Measurements from ENCODE around the gene SPRR2G. TPM values are rescaled to one million over a fixed set of nuclear protein-coding genes. Genes with fewer than 3 reads are reported as not detected.
"Not testable (repeated sequence)": the region's sequence is repeated elsewhere in the genome, so short reads cannot be mapped to it uniquely, and the experiment has no call there.

Gene SPRR2G
- not detected for total RNA-seq (2021; fragmentation: NEBNext Ultra II Directional; extraction: Animal tissue kit (Norgen Biotek cat#: 25700))
- long read RNA-seq, result 0 reads

- TF ChIP-seq CTCF (IDR thresholded peaks at IDR 0.05), result no peak
- Mint-ChIP-seq H3K4me3 (no peak within 1 kb of the TSS), H3K36me3 (ENCODE audit: low read depth) (no peaks in the 10 kb centered on the region), H3K9me3 (no peaks in the 10 kb centered on the region), H3K27me3 (ENCODE audit: insufficient read depth) (peaks cover 2% of the 10 kb centered on the region), H3K4me1 (ENCODE audit: low read depth) (no peaks in the 10 kb centered on the region), H3K27ac (no peak within 1 kb of the TSS)
- no peak for DNase-seq
Observed at GRCh38 chr1:153150846-153151245, at the start of gene SPRR2G. Gene SPRR2G (minus strand): TSS chr1:153150890. CDS start chr1:153150110, 780 bp downstream.

GRCh38 chr1:153195216-153195615 lies 44.5 kb upstream of the SPRR2G start:
- TF ChIP-seq CTCF (IDR thresholded peaks at IDR 0.05), result no peak

GRCh38 chr1:153194331-153195050 lies 43.8 kb upstream of the SPRR2G start:
- Mint-ChIP-seq H3K9me3 (0 out of 2 replicates have a peak, but pooled peaks cover 4% of the 10 kb centered on the region), H3K4me1 (ENCODE audit: low read depth) (no peaks in the 10 kb centered on the region), H3K27ac (no peak overlapping the region), H3K27me3 (ENCODE audit: insufficient read depth) (peaks cover 8% of the 10 kb centered on the region), H3K4me3 (no peak overlapping the region), H3K36me3 (ENCODE audit: low read depth) (no peaks in the 10 kb centered on the region)
- no peak for TF ChIP-seq CTCF (IDR thresholded peaks at IDR 0.05)
- DNase-seq, result no peak

More at GRCh38 chr1:153195216-153195615, 44.5 kb upstream of the SPRR2G start:
- H3K4me1 Mint-ChIP-seq (ENCODE audit: low read depth), result no peaks in the 10 kb centered on the region
- 0 out of 2 replicates have a peak, but pooled peaks cover 4% of the 10 kb centered on the region for H3K9me3 Mint-ChIP-seq
- DNase-seq, result no peak
- H3K27me3 Mint-ChIP-seq (ENCODE audit: insufficient read depth), result peaks cover 8% of the 10 kb centered on the region
- no peak overlapping the region for H3K4me3 Mint-ChIP-seq
- no peak overlapping the region for H3K27ac Mint-ChIP-seq
- no peaks in the 10 kb centered on the region for H3K36me3 Mint-ChIP-seq (ENCODE audit: low read depth)

GRCh38 chr1:153192697-153193096 lies 42.0 kb upstream of the SPRR2G start:
- no peaks in the 10 kb centered on the region for H3K4me1 Mint-ChIP-seq (ENCODE audit: low read depth)
- H3K27ac Mint-ChIP-seq, result no peak overlapping the region
- TF ChIP-seq CTCF (IDR thresholded peaks at IDR 0.05), result no peak

GRCh38 chr1:153190373-153190772 lies 39.7 kb upstream of the SPRR2G start:
- Mint-ChIP-seq H3K9me3 (0 out of 2 replicates have a peak, but pooled peaks cover 11% of the 10 kb centered on the region), H3K4me1 (ENCODE audit: low read depth) (no peaks in the 10 kb centered on the region), H3K36me3 (ENCODE audit: low read depth) (no peaks in the 10 kb centered on the region), H3K27me3 (ENCODE audit: insufficient read depth) (peaks cover 4% of the 10 kb centered on the region; the same call in 1 of the 2 replicates), H3K4me3 (no peak overlapping the region), H3K27ac (no peak overlapping the region)
- peak; percentile 34; the same call in 1 of the 2 replicates for TF ChIP-seq CTCF (IDR thresholded peaks at IDR 0.05)
- DNase-seq, result no peak

More at GRCh38 chr1:153192697-153193096, 42.0 kb upstream of the SPRR2G start:
- Mint-ChIP-seq H3K27me3 (ENCODE audit: insufficient read depth) (peaks cover 6% of the 10 kb centered on the region; the same call in 1 of the 2 replicates), H3K36me3 (ENCODE audit: low read depth) (no peaks in the 10 kb centered on the region), H3K9me3 (0 out of 2 replicates have a peak, but pooled peaks cover 4% of the 10 kb centered on the region), H3K4me3 (no peak overlapping the region)
- DNase-seq, result no peak

GRCh38 chr1:153188301-153188700 lies 37.6 kb upstream of the SPRR2G start:
- not testable (repeated sequence) for DNase-seq; H3K27me3 Mint-ChIP-seq (ENCODE audit: insufficient read depth); H3K4me3 Mint-ChIP-seq; H3K4me1 Mint-ChIP-seq (ENCODE audit: low read depth); H3K27ac Mint-ChIP-seq; H3K36me3 Mint-ChIP-seq (ENCODE audit: low read depth)
- 0 out of 2 replicates have a peak, but pooled peaks cover 12% of the 10 kb centered on the region for H3K9me3 Mint-ChIP-seq
